Activated CD8-positive, alpha-beta memory T cell treated with anti-CD3 and anti-CD28 coated beads, Interleukin-2, amount 50 U/mL, for 24 hours (primary cell): ENCODE results near the gene OXSR1.
"Not testable (repeated sequence)": the region's sequence is repeated elsewhere in the genome, so short reads cannot be mapped to it uniquely, and the experiment has no call there.

Experiments
- DNase-seq: peaks from one replicate; pipeline ENCODE4 v3.0.0-alpha.2; 2020; ENCODE audit errors: extremely low read depth

The OXSR1 gene

GRCh38 chr3:38268087-38268486 lies 102.8 kb downstream of the OXSR1 start:
- no peak for DNase-seq

GRCh38 chr3:38268522-38268921 lies 103.2 kb downstream of the OXSR1 start:
- DNase-seq: no peak

GRCh38 chr3:38270606-38271005 lies 105.3 kb downstream of the OXSR1 start:
- DNase-seq: no peak

- no peak for DNase-seq
Observed at GRCh38 chr3:38271553-38271952, 106.2 kb downstream of the OXSR1 start.

GRCh38 chr3:38274864-38275649 lies 109.7 kb downstream of the OXSR1 start:
- DNase-seq: no peak

GRCh38 chr3:38275658-38276057 lies 110.3 kb downstream of the OXSR1 start:
- DNase-seq: no peak

- no peak for DNase-seq
Observed at GRCh38 chr3:38276081-38276916, 111.0 kb downstream of the OXSR1 start.

GRCh38 chr3:38276917-38277630 lies 111.7 kb downstream of the OXSR1 start:
- no peak for DNase-seq

GRCh38 chr3:38278841-38279240 lies 113.5 kb downstream of the OXSR1 start:
- no peak for DNase-seq

GRCh38 chr3:38281895-38282686 lies 116.8 kb downstream of the OXSR1 start, which contains the start of gene SLC22A14:
SLC22A14 (plus strand) TSS chr3:38282294; CDS start chr3:38306027, 23,733 bp downstream.
- no peak for DNase-seq

- DNase-seq: no peak
Observed at GRCh38 chr3:38283810-38284755, 118.7 kb downstream of the OXSR1 start.

- no peak for DNase-seq
Observed at GRCh38 chr3:38284756-38285150, 119.4 kb downstream of the OXSR1 start.

GRCh38 chr3:38289286-38290217 lies 124.2 kb downstream of the OXSR1 start:
- not testable (repeated sequence) for DNase-seq

GRCh38 chr3:38297053-38297452 lies 131.7 kb downstream of the OXSR1 start:
- not testable (repeated sequence) for DNase-seq

- no peak for DNase-seq
Observed at GRCh38 chr3:38297537-38297936, 132.2 kb downstream of the OXSR1 start.

GRCh38 chr3:38297947-38298711 lies 132.8 kb downstream of the OXSR1 start:
- DNase-seq: no peak
